NB4 (cell line): ENCODE results near the gene USP12.
A peak's percentile ranks its signal among the peaks of the same experiment; 100 is the strongest.

Source experiments
- DNase-seq: peaks from one replicate; pipeline ENCODE4 v3.0.0; 2010; ENCODE audit warnings: low read depth
- H3K4me3 ChIP-seq: one replicate; pipeline ENCODE4 v1.5.1; 2011; ENCODE audit warnings: mild to moderate bottlenecking, low read depth, low read length, moderate library complexity
- CTCF ChIP-seq: IDR thresholded peaks from one replicate; pipeline ENCODE4 v1.5.1; 2012; ENCODE audit warnings: low read depth, low read length
- MAX ChIP-seq: IDR thresholded peaks from 2 replicates; pipeline ENCODE4 v1.6.1; 2011; ENCODE audit warnings: low read depth, low read length
- MYC ChIP-seq: IDR thresholded peaks from 2 replicates; pipeline ENCODE4 v1.6.1; 2011; ENCODE audit warnings: low read depth, low read length
- POLR2A ChIP-seq: IDR thresholded peaks from 2 replicates; pipeline ENCODE4 v1.6.1; 2011; ENCODE audit warnings: mild to moderate bottlenecking; ENCODE audit not compliant: insufficient read length; ENCODE audit errors: extremely low read depth

Gene USP12

GRCh38 chr13:27188239-27188638, 16.6 kb upstream of the USP12 start:
- H3K4me3 ChIP-seq, result no peak overlapping the region
- no peak for DNase-seq
- TF ChIP-seq MAX, result no peak

- no peak for TF ChIP-seq POLR2A
- TF ChIP-seq MYC, result no peak
- no peak for TF ChIP-seq CTCF
- TF ChIP-seq MAX, result no peak
- H3K4me3 ChIP-seq, result no peak overlapping the region
- DNase-seq, result no peak
These were observed 14.7 kb upstream of the USP12 start for GRCh38 chr13:27186295-27186694.

- DNase-seq, result no peak
- H3K4me3 ChIP-seq, result no peak overlapping the region
These were observed 12.0 kb upstream of the USP12 start for GRCh38 chr13:27183561-27184147.

GRCh38 chr13:27182844-27183497, 11.4 kb upstream of the USP12 start:
- H3K4me3 ChIP-seq, result no peak overlapping the region
- no peak for TF ChIP-seq MYC
- TF ChIP-seq MAX, result no peak
- no peak for TF ChIP-seq POLR2A
- TF ChIP-seq CTCF, result no peak
- DNase-seq, result peak; percentile 42

More at GRCh38 chr13:27183561-27184147, 12.0 kb upstream of the USP12 start:
- no peak for TF ChIP-seq POLR2A

GRCh38 chr13:27182054-27182453, 10.4 kb upstream of the USP12 start:
- no peak for DNase-seq
- no peak overlapping the region for H3K4me3 ChIP-seq
- TF ChIP-seq MYC (no peak), CTCF (no peak), POLR2A (no peak), MAX (no peak)

GRCh38 chr13:27177852-27178251, 6.2 kb upstream of the USP12 start:
- DNase-seq, result no peak
- no peak overlapping the region for H3K4me3 ChIP-seq
- TF ChIP-seq MAX (no peak), POLR2A (no peak), CTCF (no peak), MYC (no peak)
